ENCODE data around the gene VSTM2L.

VSTM2L gene

GRCh38 chr20:37979021-37979985 lies 76.4 kb downstream of the VSTM2L start:
- ATAC-seq: no peak
- no peak for TF ChIP-seq GLIS3 (CRISPR knock-in tag; IDR thresholded peaks at IDR 0.05)

GRCh38 chr20:37980383-37980782 lies 77.5 kb downstream of the VSTM2L start:
- TF ChIP-seq CREB5 (CRISPR knock-in tag; IDR thresholded peaks at IDR 0.05; ENCODE audit: low read depth) (no peak), ZNF565 (CRISPR knock-in tag; conservative IDR thresholded peaks at IDR 0.05; ENCODE audit: low read depth) (no peak), RARB (CRISPR knock-in tag; IDR thresholded peaks at IDR 0.05) (no peak), POU6F1 (CRISPR knock-in tag; IDR thresholded peaks at IDR 0.05; ENCODE audit: borderline replicate concordance, low read depth) (no peak), TCF4 (CRISPR knock-in tag; IDR thresholded peaks at IDR 0.05; ENCODE audit: borderline replicate concordance) (no peak), OSR1 (CRISPR knock-in tag; IDR thresholded peaks at IDR 0.05) (no peak), ZC3H10 (CRISPR knock-in tag; IDR thresholded peaks at IDR 0.05) (no peak), GLIS3 (CRISPR knock-in tag; IDR thresholded peaks at IDR 0.05) (no peak), ISL1 (CRISPR knock-in tag; IDR thresholded peaks at IDR 0.05) (no peak), TSHZ2 (CRISPR knock-in tag; IDR thresholded peaks at IDR 0.05) (no peak), ZFP3 (CRISPR knock-in tag; IDR thresholded peaks at IDR 0.05) (no peak), ZNF8 (CRISPR knock-in tag; IDR thresholded peaks at IDR 0.05) (no peak)
- no peak for ATAC-seq

GRCh38 chr20:37980876-37981275 lies 77.9 kb downstream of the VSTM2L start:
- TF ChIP-seq ZNF565 (CRISPR knock-in tag; conservative IDR thresholded peaks at IDR 0.05; ENCODE audit: low read depth): no peak
- no peak for TF ChIP-seq BACH2 (CRISPR knock-in tag; IDR thresholded peaks at IDR 0.05; ENCODE audit: borderline replicate concordance)
- no peak for TF ChIP-seq ARNTL (CRISPR knock-in tag; IDR thresholded peaks at IDR 0.05; ENCODE audit: borderline replicate concordance, low read depth)
- TF ChIP-seq ZNF70 (CRISPR knock-in tag; IDR thresholded peaks at IDR 0.05): no peak
- TF ChIP-seq TOX (CRISPR knock-in tag; IDR thresholded peaks at IDR 0.05; ENCODE audit: borderline replicate concordance): no peak
- TF ChIP-seq CSDC2 (CRISPR knock-in tag; IDR thresholded peaks at IDR 0.05): no peak
- TF ChIP-seq RARB (CRISPR knock-in tag; IDR thresholded peaks at IDR 0.05): no peak
- no peak for TF ChIP-seq POU6F1 (CRISPR knock-in tag; IDR thresholded peaks at IDR 0.05; ENCODE audit: borderline replicate concordance, low read depth)
- TF ChIP-seq CSRNP3 (CRISPR knock-in tag; IDR thresholded peaks at IDR 0.05): no peak
- no peak for TF ChIP-seq PATZ1 (CRISPR knock-in tag; IDR thresholded peaks at IDR 0.05; ENCODE audit: borderline replicate concordance)
- no peak for TF ChIP-seq PPARA (CRISPR knock-in tag; IDR thresholded peaks at IDR 0.05; ENCODE audit: borderline replicate concordance)
- no peak for TF ChIP-seq SNAI2 (CRISPR knock-in tag; IDR thresholded peaks at IDR 0.05)
- TF ChIP-seq ESRRG (CRISPR knock-in tag; IDR thresholded peaks at IDR 0.05): no peak
- ATAC-seq: no peak
